GM19043 (cell line): ENCODE results near the gene ANKS1B.

ENCODE experiments used
- ATAC-seq: cut with Tn5 transposase; IDR thresholded peaks from one replicate; pipeline ENCODE4 v1.9.1; 2021; ENCODE audit warnings: low read depth; ENCODE audit not compliant: unreplicated experiment

The ANKS1B gene

GRCh38 chr12:99147130-99147529, 837.6 kb downstream of the ANKS1B start:
- no peak for ATAC-seq

GRCh38 chr12:99146730-99147129, 838.0 kb downstream of the ANKS1B start:
- ATAC-seq = no peak

- no peak for ATAC-seq
Measured at GRCh38 chr12:99146185-99146584, 838.6 kb downstream of the ANKS1B start.

- ATAC-seq = no peak
Measured at GRCh38 chr12:99142651-99143050, 842.1 kb downstream of the ANKS1B start.

- ATAC-seq = no peak
Measured at GRCh38 chr12:99140017-99140720, 844.6 kb downstream of the ANKS1B start.

- no peak for ATAC-seq
Measured at GRCh38 chr12:99138393-99138792, 846.3 kb downstream of the ANKS1B start.

- no peak for ATAC-seq
Measured at GRCh38 chr12:99137124-99137855, 847.4 kb downstream of the ANKS1B start.

GRCh38 chr12:99136516-99136915, 848.2 kb downstream of the ANKS1B start:
- no peak for ATAC-seq

- no peak for ATAC-seq
Measured at GRCh38 chr12:99135376-99135775, 849.4 kb downstream of the ANKS1B start.

GRCh38 chr12:99133401-99133800, 851.3 kb downstream of the ANKS1B start:
- ATAC-seq = no peak

GRCh38 chr12:99131751-99132199, 853.0 kb downstream of the ANKS1B start:
- no peak for ATAC-seq

- ATAC-seq = peak; percentile 96
Measured at GRCh38 chr12:99130808-99131553, 853.8 kb downstream of the ANKS1B start.

GRCh38 chr12:99128246-99128802, 856.4 kb downstream of the ANKS1B start:
- ATAC-seq = no peak

- ATAC-seq = no peak
Measured at GRCh38 chr12:99122959-99123358, 861.8 kb downstream of the ANKS1B start.

GRCh38 chr12:99122496-99122895, 862.2 kb downstream of the ANKS1B start:
- ATAC-seq = no peak

- no peak for ATAC-seq
Measured at GRCh38 chr12:99121546-99121945, 863.2 kb downstream of the ANKS1B start.

- ATAC-seq = no peak
Measured at GRCh38 chr12:99119943-99120342, 864.8 kb downstream of the ANKS1B start.

GRCh38 chr12:99119449-99119848, 865.3 kb downstream of the ANKS1B start:
- no peak for ATAC-seq

GRCh38 chr12:99111600-99111999, 873.1 kb downstream of the ANKS1B start:
- ATAC-seq = no peak

- ATAC-seq = no peak
Measured at GRCh38 chr12:99110868-99111267, 873.9 kb downstream of the ANKS1B start.

- ATAC-seq = no peak
Measured at GRCh38 chr12:99110212-99110611, 874.5 kb downstream of the ANKS1B start.
